KBM-7 (cell line): ENCODE measurements around the gene SBNO2.
A peak's percentile ranks its signal among the peaks of the same experiment; 100 is the strongest.
"Not testable (repeated sequence)": the region's sequence is repeated elsewhere in the genome, so short reads cannot be mapped to it uniquely, and the experiment has no call there.

Experiments used
- DNase-seq: peaks from one replicate; pipeline ENCODE4 v3.0.0-alpha.2; 2015
- in situ Hi-C: fragments of 300-500 bp; cut with MboI; formaldehyde crosslinking; loops from 2 replicates; pipeline ENCODE4 v1.14.3; 2020; ENCODE audit warnings: low sequenced_read_pairs, low pct_unique_long_range_greater_than_20kb, mixed read lengths

SBNO2 gene

DNA sequence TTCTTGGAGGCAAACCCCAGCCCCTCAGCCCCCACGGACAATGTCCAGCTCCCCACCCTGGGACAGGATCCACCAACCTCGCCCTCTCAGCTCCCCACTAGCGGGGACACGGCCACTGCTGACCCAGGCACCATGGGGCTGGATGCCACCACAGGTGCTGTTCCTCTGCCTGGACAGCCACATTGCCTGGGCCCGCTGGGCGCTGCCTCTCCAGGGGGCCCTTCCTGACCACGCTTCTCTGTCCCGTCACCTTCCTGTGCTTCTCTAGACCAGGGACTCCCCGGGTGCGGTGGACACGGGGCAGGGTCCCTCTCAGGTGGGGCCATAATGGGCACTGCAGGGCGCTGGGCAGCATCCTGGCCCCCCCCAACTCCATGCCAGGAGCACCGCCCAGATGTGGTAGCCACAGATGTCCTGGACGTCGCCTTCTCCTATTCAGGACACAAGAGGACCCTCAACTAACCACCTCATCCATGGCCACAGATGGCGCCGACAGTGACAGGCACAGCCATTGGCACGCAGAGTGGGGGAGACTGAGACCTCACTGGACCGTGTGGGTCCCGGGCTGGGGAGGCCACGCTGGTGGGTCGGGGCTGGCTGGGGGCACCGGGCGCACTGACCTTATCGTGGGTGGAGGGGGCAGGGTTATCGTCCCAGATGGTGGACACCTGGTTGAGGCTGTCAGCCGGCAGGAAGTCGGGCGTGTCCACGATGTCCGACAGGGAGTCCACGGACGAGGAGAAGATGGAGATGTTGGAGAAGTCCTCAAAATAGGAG, 46.9 kb downstream of the SBNO2 start:
- DNase-seq = no peak

DNA sequence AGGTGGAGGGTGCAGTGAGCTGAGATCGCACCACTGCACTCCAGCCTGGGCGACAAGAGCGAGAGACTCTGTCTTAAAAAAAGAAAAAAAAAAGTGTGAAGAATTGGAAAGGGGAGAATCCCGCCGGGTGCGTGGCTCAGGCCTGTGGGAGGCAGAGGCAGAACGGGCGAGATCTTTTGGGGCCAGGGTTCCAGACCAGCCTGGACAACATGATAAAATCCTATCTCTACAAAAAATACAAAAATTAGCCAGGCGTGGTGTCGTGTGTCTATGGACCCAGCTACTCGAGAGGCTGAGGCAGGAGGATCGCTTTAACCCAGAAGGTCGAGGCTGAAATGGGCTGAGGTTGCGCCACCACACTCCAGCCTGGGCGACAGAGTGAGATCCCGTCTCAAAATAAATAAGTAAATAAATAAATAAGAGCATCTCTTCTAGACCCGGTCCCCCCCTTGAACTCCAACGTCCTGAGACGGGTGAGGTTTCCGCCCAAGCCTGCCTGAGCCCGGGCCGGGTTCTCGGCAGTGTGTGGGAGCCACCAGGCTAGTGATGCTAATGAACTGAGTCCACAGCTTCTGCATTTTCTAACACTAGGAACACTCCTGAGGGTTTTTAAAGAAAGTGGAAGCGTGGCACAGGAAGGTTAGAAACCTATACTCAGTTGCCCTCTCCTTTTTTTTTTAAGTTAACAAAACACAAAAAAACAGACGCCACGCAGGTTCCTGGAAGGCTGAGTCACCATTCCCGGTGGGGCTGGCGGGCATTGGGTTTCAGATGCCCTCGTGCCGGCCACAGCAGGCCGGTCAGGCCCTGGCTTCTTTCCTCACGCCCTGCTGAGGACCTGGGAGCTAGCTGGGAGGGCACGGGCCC, 48.2 kb downstream of the SBNO2 start:
- DNase-seq = no peak
- in situ Hi-C loops = loop anchor here (10.0 kb wide), 1 partner anchor 59 kb away; no protein-coding TSS in a partner anchor

More for the DNA sequence above, 46.9 kb downstream of the SBNO2 start:
- in situ Hi-C loops = loop anchor here (10.0 kb wide), 1 partner anchor 58 kb away; no protein-coding TSS in a partner anchor

GRCh38 chr19:1123885-1124677, 50.0 kb downstream of the SBNO2 start:
- in situ Hi-C loops = loop anchor here (10.0 kb wide), 1 partner anchor 61 kb away; no protein-coding TSS in a partner anchor
- DNase-seq = no peak

DNA sequence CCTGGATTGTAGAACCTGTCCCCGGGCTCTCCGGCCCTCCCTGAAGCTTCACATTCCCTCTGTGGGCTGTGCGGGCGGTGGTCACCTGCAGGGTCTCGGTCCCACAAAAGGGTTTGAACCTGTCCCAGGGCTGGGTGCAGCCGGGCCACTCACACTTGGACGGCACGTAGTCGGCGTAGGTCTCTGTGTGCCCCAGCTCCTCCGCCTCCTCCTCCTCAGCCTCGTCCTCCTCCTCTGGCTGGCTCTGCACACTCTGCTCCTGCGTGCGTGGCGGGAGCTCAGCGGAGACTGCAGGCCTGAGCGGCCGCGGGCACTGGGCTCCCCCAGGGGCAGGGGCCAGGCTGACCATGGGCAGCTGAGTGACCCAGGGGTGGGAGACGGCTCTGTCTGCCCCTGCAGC, 50.7 kb downstream of the SBNO2 start:
- in situ Hi-C loops = loop anchor here (10.0 kb wide), 1 partner anchor 61 kb away; no protein-coding TSS in a partner anchor
- no peak for DNase-seq

- peak; percentile 55 for DNase-seq
- in situ Hi-C loops = loop anchor here (10.0 kb wide), 1 partner anchor 62 kb away; no protein-coding TSS in a partner anchor
Measured at GRCh38 chr19:1122972-1123363, 51.1 kb downstream of the SBNO2 start.

DNA sequence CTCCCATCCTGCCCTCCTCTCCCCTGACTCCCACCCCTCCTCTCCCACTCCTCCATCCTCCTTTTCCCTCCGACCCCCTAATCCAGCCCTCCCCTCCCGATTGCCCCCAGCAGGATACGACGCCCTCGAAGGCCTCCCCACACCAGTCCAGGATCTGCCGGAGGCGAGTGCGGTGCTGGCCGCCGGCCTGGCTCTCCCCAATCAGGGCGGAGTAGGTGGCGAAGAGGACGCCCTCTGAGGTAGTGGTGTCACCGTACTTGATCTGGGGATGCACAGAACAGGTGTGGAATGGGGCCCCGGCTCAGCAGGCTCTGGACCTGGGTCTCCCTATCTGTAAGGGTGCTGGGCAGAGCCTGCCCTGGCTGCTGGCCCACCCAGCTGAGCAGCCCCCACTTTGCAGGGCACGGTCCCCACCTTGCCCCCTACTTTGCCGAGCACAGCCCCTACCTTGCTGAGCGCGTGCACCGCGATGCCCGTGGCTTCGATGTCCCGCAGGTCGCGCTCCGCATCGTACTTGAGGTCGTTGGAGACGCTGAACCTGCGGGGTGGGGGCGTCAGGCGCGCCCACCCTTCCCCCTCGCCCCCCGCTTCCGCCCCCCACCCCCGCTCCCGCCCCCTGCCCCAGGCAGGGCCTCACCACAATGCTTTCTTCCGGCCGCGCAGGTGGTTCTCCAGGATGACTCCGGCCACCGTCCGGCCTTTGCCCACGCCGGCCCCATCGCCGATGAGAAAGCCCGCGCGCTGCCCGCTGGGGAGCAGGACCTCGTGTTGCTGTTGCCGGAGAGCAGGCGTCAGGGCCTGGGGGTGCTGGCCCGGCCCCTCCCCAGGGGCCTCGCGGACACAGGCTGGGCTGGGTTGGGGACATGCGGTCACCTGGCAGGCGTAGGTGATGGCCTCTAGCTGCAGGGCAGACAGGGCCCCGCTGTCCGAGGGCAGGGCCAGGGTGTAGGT, 51.8 kb downstream of the SBNO2 start:
- in situ Hi-C loops = loop anchor here (10.0 kb wide), 1 partner anchor 63 kb away; no protein-coding TSS in a partner anchor
- DNase-seq = no peak

DNA sequence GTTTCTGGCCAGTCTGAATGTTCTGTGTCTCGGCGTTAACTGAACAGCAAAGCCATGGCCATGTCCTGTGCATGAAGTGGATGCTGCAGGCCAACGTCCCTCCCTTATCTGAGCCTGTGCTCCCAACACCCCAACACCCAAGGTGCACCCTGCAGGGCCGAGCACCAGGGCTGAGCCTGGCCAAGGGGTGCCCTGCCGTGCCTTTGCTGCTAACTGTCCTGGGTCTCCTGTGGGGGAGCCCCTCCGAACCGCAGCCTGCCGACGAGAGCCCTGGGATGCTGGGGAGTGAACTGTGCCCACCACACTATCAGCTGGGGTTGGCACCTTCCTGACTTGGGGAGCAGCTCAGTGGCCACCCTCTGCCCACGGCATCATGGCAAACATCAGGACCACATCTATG, 52.7 kb downstream of the SBNO2 start:
- no peak for DNase-seq
- in situ Hi-C loops = loop anchor here (10.0 kb wide), 1 partner anchor 63 kb away; no protein-coding TSS in a partner anchor

- in situ Hi-C loops = loop anchor here (10.0 kb wide), 1 partner anchor 65 kb away; no protein-coding TSS in a partner anchor
- DNase-seq = no peak
Measured at GRCh38 chr19:1119475-1120217, 54.4 kb downstream of the SBNO2 start.

DNA sequence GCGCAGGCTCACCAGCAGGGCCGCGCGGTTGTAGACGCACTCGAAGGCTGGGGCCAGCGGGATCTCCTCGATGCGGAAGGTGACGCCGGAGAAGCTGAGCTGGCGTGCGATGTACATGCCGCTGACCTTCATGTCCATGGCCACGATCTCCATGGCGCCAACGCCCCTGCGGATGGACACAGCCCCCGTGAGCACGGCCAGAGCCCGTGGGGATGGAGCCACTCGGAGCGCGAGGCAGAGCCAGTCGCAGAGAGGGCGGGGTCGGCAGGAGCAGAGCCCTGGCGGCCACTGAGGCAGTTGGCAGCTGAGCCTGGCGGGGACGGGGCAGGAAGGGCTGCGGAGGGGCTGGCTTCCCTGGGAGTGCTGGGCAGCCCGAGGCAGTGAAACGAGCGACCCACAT, 55.1 kb downstream of the SBNO2 start:
- DNase-seq = no peak
- in situ Hi-C loops = no loop called here

DNA sequence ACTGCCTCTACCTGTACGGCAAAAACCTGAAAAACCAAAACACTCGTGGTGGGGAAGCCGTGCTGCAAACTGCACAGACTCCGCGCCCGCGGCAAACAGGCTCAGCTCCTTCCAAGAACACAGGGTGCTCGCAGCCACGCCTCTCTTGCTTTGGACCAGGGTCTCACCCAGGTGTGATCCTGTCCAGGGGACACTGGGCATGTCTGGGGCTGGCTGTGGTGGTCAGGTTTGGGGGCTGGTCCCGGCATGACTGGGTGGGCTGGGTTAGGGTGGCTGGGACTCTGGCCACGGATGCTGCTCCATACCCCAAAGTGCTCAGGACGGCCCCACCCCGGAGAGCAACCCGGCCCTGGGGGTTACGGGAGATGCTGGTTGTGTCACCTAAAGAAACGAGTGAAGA, 56.4 kb downstream of the SBNO2 start:
- in situ Hi-C loops = no loop called here

GRCh38 chr19:1116726-1117581, 57.1 kb downstream of the SBNO2 start:
- in situ Hi-C loops = no loop called here
- DNase-seq = no peak

More for the DNA sequence above, 56.4 kb downstream of the SBNO2 start:
- DNase-seq = no peak

GRCh38 chr19:1115646-1116420, 58.2 kb downstream of the SBNO2 start:
- in situ Hi-C loops = no loop called here
- no peak for DNase-seq

DNA sequence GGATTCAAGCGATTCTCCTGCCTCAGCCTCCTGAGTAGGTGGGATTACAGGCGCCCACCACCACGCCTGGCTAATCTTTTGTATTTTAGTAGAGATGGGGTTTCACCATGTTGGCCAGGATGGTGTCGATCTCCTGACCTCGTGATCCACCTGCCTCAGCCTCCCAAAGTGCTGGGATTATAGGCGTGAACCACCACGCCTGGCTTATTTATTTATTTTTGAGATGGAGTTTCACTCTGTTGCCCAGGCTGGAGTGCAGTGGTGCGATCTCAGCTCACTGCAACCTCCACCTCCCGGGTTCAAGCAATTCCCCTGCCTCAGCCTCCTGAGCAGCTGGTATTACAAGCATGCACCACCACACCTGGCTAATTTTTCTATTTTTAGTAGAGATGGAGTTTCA, 59.3 kb downstream of the SBNO2 start:
- DNase-seq, in situ Hi-C loops: not testable (repeated sequence)

DNA sequence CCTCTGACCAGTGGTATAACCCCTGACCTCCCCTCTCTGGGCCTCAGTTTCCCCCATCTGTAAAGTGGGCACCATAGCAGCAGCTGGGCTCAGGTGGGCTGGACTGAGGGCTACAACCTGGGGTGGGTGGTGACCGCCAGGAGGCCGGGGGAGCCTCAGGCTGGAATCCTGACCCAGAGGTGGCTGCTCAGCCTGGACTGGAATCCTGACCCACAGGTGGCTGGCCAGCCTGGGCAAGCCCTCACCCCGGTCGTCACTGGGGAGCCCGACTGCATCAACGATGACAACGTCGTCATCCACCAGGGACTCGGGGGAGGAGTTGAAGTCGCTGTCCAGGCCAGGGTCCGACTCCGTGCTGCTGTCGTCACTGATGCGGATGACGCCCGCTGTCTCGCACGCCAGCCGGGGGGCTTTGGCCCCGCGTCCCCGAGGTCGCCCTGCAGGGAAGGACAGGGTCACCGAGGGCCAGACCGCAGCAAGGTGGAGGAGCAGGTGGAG, 60.0 kb downstream of the SBNO2 start:
- in situ Hi-C loops = no loop called here
- DNase-seq = no peak
